CD14-positive monocyte (primary cell): ENCODE results near the gene FHIT. TPM values are rescaled to one million over a fixed set of nuclear protein-coding genes. Genes with fewer than 3 reads are reported as not detected.

Experiments
- DNase-seq, 3 donors: peaks; one replicate each; pipeline ENCODE4 v3.0.0-alpha.2; 2011 to 2022
- H2AFZ ChIP-seq: 2 replicates; pipeline ENCODE4 v1.6.0; 2012; ENCODE audit warnings: mild to moderate bottlenecking, low read depth, low read length, inconsistent platforms; ENCODE audit not compliant: insufficient read depth, poor library complexity, severe bottlenecking
- H3K27ac ChIP-seq, 2 donors: 1 replicate in 1 of 2; 2 replicates in 1 of 2; pipeline ENCODE4 v1.5.1; 2012 to 2013; ENCODE audit warnings: low read length in 2 of 2, control low read depth in 1 of 2, inconsistent platforms in 1 of 2, low read depth in 1 of 2, mild to moderate bottlenecking in 1 of 2
- H3K27me3 ChIP-seq, 2 donors: one replicate each; pipeline versions ENCODE4 v1.6.0 to v1.6.1; 2011 to 2013; ENCODE audit warnings: low read length in 2 of 2; ENCODE audit not compliant: control insufficient read depth in 2 of 2, insufficient read depth in 2 of 2
- H3K36me3 ChIP-seq, 2 donors: replicated peaks in 1 of 2; 1 replicate in 1 of 2; 2 replicates in 1 of 2; pipeline versions ENCODE4 v1.5.1 to v1.6.1; 2012 to 2013; ENCODE audit warnings: low read length in 2 of 2, control low read depth in 1 of 2, inconsistent platforms in 1 of 2, mild to moderate bottlenecking in 1 of 2; ENCODE audit not compliant: insufficient read depth in 2 of 2, control insufficient read depth in 1 of 2
- H3K4me1 ChIP-seq, 2 donors: 1 replicate in 1 of 2; 2 replicates in 1 of 2; pipeline versions ENCODE4 v1.5.1 to v1.6.1; 2012 to 2013; ENCODE audit warnings: low read length in 2 of 2, control low read depth in 1 of 2, inconsistent platforms in 1 of 2, mild to moderate bottlenecking in 1 of 2, moderate library complexity in 1 of 2; ENCODE audit not compliant: insufficient read depth in 2 of 2, control insufficient read depth in 1 of 2
- H3K4me2 ChIP-seq: replicated peaks from 2 replicates; pipeline ENCODE3; 2012; ENCODE audit warnings: low read length, moderate library complexity, mild to moderate bottlenecking; ENCODE audit not compliant: poor library complexity, severe bottlenecking; ENCODE audit errors: extremely low read depth
- H3K4me3 ChIP-seq, 3 experiments: fragments of 200-600 bp in 1 of 3; sonication (generic) in 1 of 3; replicated peaks in 1 of 3; 1 replicate in 2 of 3; 2 replicates in 1 of 3; pipeline ENCODE4 v1.5.1; 2011 to 2013; ENCODE audit warnings: low read length in 3 of 3, mild to moderate bottlenecking in 3 of 3, control low read depth in 2 of 3, low read depth in 2 of 3, inconsistent platforms in 1 of 3, moderate library complexity in 1 of 3
- H3K79me2 ChIP-seq: 2 replicates; pipeline ENCODE4 v1.6.0; 2012; ENCODE audit warnings: mild to moderate bottlenecking, control low read depth, inconsistent platforms, low read length, moderate library complexity; ENCODE audit not compliant: insufficient read depth
- H3K9ac ChIP-seq: 2 replicates; pipeline ENCODE4 v1.6.0; 2017; ENCODE audit warnings: low read length, mild to moderate bottlenecking; ENCODE audit not compliant: insufficient read depth, poor library complexity, severe bottlenecking
- H3K9me3 ChIP-seq, 2 donors: replicated peaks in 1 of 2; 1 replicate in 1 of 2; 2 replicates in 1 of 2; pipeline versions ENCODE4 v1.5.1 to v1.6.1; 2012 to 2013; ENCODE audit warnings: low read length in 2 of 2, control low read depth in 1 of 2; ENCODE audit not compliant: control insufficient read depth in 1 of 2, insufficient read depth in 1 of 2
- H4K20me1 ChIP-seq: 2 replicates; pipeline ENCODE4 v1.6.0; 2012; ENCODE audit warnings: mild to moderate bottlenecking, low read length, control low read depth, moderate library complexity; ENCODE audit not compliant: insufficient read depth
- H3K27ac Mint-ChIP-seq, 7 donors: one replicate each; pipeline ENCODE4 v1.8.0; 2020; ENCODE audit warnings: mild to moderate bottlenecking in 7 of 7, mixed read lengths in 7 of 7, moderate library complexity in 6 of 7, inconsistent platforms in 2 of 7
- H3K27me3 Mint-ChIP-seq, 3 donors: one replicate each; pipeline ENCODE4 v1.8.0; 2021 to 2022; ENCODE audit warnings: low read depth in 3 of 3, mild to moderate bottlenecking in 3 of 3, mixed read lengths in 3 of 3, moderate library complexity in 3 of 3, inconsistent platforms in 1 of 3
- H3K36me3 Mint-ChIP-seq, 2 donors: one replicate each; pipeline ENCODE4 v1.8.0; 2020; ENCODE audit warnings: mixed read lengths in 2 of 2, inconsistent platforms in 1 of 2, mild to moderate bottlenecking in 1 of 2
- H3K4me1 Mint-ChIP-seq: one replicate; pipeline ENCODE4 v1.8.0; 2020; ENCODE audit warnings: mild to moderate bottlenecking, mixed read lengths
- H3K4me3 Mint-ChIP-seq, 2 donors: one replicate each; pipeline ENCODE4 v1.8.0; 2020; ENCODE audit warnings: mild to moderate bottlenecking in 2 of 2, mixed read lengths in 2 of 2, moderate library complexity in 1 of 2
- H3K9me3 Mint-ChIP-seq, 7 donors: one replicate each; pipeline ENCODE4 v1.8.0; 2020 to 2022; ENCODE audit warnings: mixed read lengths in 7 of 7, mild to moderate bottlenecking in 6 of 7, moderate library complexity in 6 of 7, inconsistent platforms in 2 of 7
- WGBS: methylation state at CpG from one replicate; pipeline ENCODE4 v1.1.5; 2013; ENCODE audit warnings: missing lambda C conversion rate; ENCODE audit not compliant: insufficient coverage; 5-methylcytosine and 5-hydroxymethylcytosine counted together
- intact Hi-C, 2 donors: fragments of 100-400 bp; cut with micrococcal nuclease; formaldehyde crosslinking; loops; one replicate each; pipeline versions ENCODE4 v1.15.0 to v1.15.1; 2023
- polyA plus RNA-seq, 3 donors: library from polyadenylated mRNA; depleted of rRNA in 1 of 3; unstranded in 2 of 3; stranded (reverse) in 1 of 3; fragments of 300-500 nt in 2 of 3; fragments of >200 nt in 1 of 3; fragmentation: Illumina TruSeq in 2 of 3; gene quantifications; 1 replicate in 2 of 3; 2 replicates in 1 of 3; pipeline ENCODE4 v1.2.3, GENCODE V29; 2012 to 2021
- TF ChIP-seq, protein P1 (sequence below): fragments of 200-600 bp; IDR thresholded peaks from one replicate; pipeline ENCODE4 v1.8.0; 2022; ENCODE audit warnings: antibody characterized with exemption, mild to moderate bottlenecking

The FHIT gene
- polyA plus RNA-seq, 3 donors: 1.7 to 3.4 (median 3.2) TPM

DNA sequence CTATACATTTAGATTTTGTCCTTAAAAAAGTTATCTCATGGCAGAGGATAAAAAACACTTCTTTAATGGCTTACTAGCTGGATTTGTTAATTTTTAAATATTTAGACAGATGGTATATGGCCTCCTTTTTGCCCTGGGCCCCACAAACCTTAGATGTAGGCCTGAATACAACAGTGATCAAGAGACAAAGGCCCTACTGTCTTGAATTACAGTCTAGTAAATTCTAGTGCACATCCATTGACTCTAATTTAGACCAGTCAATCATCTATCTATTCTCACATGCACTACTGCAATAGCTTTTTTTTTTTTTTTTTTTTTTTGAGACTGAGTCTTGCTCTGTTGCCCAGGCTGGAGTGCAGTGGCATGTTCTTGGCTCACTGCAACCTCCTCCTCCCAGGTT is 452.8 kb downstream of the FHIT start:
- Histone ChIP-seq H3K27ac (no peak overlapping the region), H3K9ac (no peak overlapping the region), H3K9me3 (peaks cover 0 to under 1% of the 10 kb centered on the region in 2 donors), H4K20me1 (no peaks in the 10 kb centered on the region), H3K4me3 (no peak overlapping the region), H3K36me3 (no peaks in the 10 kb centered on the region), H3K4me1 (no peaks in the 10 kb centered on the region), H3K79me2 (no peaks in the 10 kb centered on the region), H2AFZ (no peak overlapping the region), H3K4me2 (no peak overlapping the region), H3K27me3 (no peaks in the 10 kb centered on the region)
- DNase-seq: no peak
- Mint-ChIP-seq H3K4me3 (no peak overlapping the region), H3K27me3 (no peaks in the 10 kb centered on the region), H3K4me1 (no peaks in the 10 kb centered on the region), H3K36me3 (no peaks in the 10 kb centered on the region), H3K27ac (no peak overlapping the region), H3K9me3 (peaks cover 0 to 10% (median 0%) of the 10 kb centered on the region in 7 donors)
- TF ChIP-seq, protein P1, sequence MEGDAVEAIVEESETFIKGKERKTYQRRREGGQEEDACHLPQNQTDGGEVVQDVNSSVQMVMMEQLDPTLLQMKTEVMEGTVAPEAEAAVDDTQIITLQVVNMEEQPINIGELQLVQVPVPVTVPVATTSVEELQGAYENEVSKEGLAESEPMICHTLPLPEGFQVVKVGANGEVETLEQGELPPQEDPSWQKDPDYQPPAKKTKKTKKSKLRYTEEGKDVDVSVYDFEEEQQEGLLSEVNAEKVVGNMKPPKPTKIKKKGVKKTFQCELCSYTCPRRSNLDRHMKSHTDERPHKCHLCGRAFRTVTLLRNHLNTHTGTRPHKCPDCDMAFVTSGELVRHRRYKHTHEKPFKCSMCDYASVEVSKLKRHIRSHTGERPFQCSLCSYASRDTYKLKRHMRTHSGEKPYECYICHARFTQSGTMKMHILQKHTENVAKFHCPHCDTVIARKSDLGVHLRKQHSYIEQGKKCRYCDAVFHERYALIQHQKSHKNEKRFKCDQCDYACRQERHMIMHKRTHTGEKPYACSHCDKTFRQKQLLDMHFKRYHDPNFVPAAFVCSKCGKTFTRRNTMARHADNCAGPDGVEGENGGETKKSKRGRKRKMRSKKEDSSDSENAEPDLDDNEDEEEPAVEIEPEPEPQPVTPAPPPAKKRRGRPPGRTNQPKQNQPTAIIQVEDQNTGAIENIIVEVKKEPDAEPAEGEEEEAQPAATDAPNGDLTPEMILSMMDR: no peak
- intact Hi-C loops: no loop called here

DNA sequence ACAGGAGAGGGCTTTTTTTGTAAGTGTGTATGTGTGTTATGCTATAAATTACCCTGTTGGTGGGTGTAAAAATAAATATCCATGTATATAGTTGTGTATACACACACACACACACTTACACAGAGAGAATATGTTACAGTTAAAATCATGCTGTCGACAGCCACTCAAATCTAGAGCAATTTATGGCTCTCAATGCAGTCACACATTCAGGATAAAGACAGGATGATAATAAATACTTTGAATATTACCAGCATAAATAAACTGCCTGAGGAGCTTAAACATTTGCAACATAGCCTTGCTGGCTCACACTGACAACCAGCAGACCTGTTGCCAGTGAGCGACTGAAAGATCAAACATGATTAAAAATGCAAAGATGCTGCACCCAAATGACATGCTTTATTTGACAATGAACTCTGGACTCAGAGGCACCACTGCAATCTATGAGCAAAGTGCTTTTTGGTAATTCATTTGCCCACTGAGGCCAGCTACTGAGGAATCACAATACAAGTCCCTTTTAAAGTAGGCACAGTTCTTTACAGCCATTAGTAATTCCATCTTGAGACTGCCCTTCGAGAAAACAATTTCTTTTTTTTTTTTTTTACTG is 458.9 kb downstream of the FHIT start:
- TF ChIP-seq, protein P1: no peak
- Histone ChIP-seq H3K9me3 (no peaks in the 10 kb centered on the region), H4K20me1 (no peaks in the 10 kb centered on the region), H3K27me3 (no peaks in the 10 kb centered on the region), H3K36me3 (no peaks in the 10 kb centered on the region), H3K79me2 (no peaks in the 10 kb centered on the region), H3K27ac (no peak overlapping the region), H3K4me1 (no peaks in the 10 kb centered on the region), H3K4me2 (no peak overlapping the region), H3K9ac (no peak overlapping the region), H3K4me3 (no peak overlapping the region), H2AFZ (no peak overlapping the region)
- no peaks in the 10 kb centered on the region for H3K36me3 Mint-ChIP-seq
- H3K27ac Mint-ChIP-seq: no peak overlapping the region
- no peak overlapping the region for H3K4me3 Mint-ChIP-seq
- no peaks in the 10 kb centered on the region for H3K9me3 Mint-ChIP-seq
- DNase-seq: no peak
- H3K4me1 Mint-ChIP-seq: no peaks in the 10 kb centered on the region
- intact Hi-C loops: no loop called here
- H3K27me3 Mint-ChIP-seq: peaks cover 0 to 2% (median 0%) of the 10 kb centered on the region in 3 donors
- 100% methylated on average over 1 of the region's 3 CpGs for WGBS
